Measurements from ENCODE around the gene LETM1.
"Not testable (repeated sequence)": the region's sequence is repeated elsewhere in the genome, so short reads cannot be mapped to it uniquely, and the experiment has no call there.

Gene LETM1

GRCh38 chr4:1851160-1851559 is 4.8 kb downstream of the LETM1 start:
- DNase-seq, result no peak

GRCh38 chr4:1850276-1850675 is 5.7 kb downstream of the LETM1 start:
- no peak for DNase-seq

DNA sequence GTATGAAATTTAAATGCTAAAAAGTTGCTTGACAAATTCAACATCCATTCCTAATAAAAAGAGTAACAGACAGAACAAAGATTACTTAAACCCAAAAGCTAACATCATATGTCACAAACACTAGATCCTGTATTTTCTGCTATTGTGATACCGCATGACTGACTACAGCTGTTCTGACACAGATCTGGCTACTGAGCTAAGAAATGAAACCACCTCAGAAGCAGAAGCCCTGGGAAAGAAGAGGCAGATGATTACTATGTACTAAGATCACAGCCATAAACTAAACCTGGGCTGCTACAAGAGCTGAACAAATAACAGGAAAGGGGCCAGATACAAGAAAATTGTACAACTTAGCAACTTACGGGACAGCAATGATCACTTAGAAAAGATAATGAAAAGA is 9.4 kb downstream of the LETM1 start:
- DNase-seq, result no peak

DNA sequence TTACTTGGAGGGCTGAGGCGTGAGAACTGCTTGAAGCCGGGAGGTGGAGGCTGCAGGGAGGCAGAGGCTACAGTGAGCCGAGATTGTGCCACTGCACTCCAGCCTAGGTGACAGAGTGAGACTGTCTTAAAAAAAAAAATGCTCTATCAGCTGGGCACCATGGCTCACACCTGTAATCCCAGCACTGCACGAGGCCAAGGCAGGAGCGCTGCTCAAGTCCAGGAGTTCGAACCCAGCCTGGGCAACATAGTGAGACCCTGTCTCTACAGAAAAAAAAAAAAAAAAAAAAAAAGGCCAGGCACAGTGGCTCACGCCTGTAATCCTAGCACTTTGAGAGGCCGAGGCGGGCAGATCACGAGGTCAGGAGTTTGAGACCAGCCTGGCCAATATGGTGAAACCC is 11.3 kb downstream of the LETM1 start:
- not testable (repeated sequence) for DNase-seq

GRCh38 chr4:1843852-1844251 is 12.1 kb downstream of the LETM1 start:
- DNase-seq, result no peak

GRCh38 chr4:1842993-1843448 is 12.9 kb downstream of the LETM1 start:
- no peak for DNase-seq

- no peak for DNase-seq
These were observed 13.5 kb downstream of the LETM1 start for GRCh38 chr4:1842339-1842895.

DNA sequence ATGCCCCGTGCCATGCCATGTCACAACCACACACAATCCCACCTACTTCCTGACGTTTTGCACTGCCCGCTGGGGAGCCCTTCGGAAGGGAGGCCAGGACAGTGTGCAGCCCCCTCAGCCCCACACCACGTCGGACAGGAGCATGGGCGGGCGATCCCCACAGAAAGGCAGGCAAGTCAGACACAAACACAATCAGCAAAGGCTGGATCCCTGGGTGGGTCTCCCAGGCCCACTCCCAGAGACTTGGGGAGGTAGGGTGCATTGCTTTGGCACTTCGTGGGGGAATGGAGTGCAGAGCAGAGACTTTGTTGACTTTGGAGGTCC is 14.1 kb downstream of the LETM1 start:
- no peak for DNase-seq

DNA sequence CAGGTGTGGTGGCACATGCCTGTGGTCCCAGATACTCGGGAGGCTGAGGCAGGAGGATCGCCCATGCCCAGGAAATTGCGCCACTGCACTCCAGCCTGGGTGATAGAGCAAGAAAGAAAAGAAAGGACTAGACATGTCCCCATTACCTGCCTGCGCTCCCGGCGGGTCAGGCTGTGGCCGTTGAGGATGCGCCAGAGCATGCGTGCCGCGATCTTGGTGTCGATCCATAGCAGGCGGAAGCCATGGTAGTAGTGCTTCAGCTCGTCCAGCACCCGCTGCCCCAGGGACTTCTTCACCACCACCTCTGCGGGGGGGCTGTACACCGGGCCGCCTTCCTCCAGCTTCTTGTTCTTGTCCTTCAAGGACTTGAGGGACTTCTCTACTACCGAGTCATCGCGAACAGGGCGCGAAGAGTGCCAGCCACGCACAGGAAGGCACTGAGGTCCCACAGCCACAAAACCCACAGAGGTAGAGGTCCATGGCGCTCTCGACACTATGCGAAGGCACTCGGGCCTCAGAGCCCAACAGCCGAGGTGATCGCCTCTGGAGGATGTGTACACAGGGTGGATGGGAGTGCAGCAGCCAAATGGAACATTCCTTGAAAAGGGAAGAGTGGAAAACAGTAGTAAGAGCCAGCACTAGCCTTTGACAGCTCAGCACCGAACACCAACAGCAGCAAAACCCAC is 14.6 kb downstream of the LETM1 start:
- DNase-seq, result no peak

DNA sequence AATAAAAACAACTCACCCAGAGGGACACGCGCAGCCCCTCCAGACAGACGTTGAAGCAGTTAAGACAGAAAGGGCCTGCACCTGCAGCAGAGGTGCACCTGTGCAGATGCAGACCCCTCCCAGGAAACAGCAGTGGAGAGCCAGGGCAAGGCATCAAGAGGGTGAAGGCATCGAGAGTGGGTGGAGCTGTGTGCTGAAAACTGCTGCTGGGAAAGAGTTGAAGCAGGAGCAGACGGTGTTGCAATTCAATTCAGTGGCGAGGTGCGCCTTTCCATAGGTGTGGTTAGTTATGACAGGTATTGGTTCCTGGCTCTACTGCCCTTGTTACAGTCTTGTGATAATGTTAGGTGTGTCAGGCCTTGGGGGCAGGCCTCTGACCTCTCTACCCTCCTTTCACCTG is 16.7 kb downstream of the LETM1 start:
- no peak for DNase-seq

GRCh38 chr4:1837069-1837468 is 18.9 kb downstream of the LETM1 start:
- no peak for DNase-seq

DNA sequence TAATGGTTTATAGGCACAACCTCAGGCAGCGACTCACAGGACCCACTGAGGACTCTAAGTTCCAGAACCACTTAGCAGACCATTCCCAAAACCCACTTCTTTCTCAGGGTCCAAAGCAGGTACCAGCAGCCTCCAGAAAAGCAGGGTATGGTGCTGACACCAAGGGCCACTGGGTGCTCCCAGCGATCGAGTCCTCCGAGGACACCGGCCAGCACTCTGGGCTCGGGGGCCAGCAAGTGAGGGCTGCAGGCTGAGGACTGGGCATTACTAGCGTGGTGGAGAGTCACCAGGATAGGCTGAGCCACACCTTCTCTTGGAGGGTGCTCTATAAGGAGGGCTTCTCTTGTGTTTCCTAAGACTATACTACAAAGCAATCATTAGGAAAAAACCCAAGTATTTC is 19.3 kb downstream of the LETM1 start:
- DNase-seq, result no peak

- DNase-seq, result not testable (repeated sequence)
These were observed 20.1 kb downstream of the LETM1 start for GRCh38 chr4:1835836-1836235.

GRCh38 chr4:1834047-1834775 is 21.7 kb downstream of the LETM1 start:
- no peak for DNase-seq

GRCh38 chr4:1833307-1834046 is 22.5 kb downstream of the LETM1 start:
- DNase-seq, result no peak

DNA sequence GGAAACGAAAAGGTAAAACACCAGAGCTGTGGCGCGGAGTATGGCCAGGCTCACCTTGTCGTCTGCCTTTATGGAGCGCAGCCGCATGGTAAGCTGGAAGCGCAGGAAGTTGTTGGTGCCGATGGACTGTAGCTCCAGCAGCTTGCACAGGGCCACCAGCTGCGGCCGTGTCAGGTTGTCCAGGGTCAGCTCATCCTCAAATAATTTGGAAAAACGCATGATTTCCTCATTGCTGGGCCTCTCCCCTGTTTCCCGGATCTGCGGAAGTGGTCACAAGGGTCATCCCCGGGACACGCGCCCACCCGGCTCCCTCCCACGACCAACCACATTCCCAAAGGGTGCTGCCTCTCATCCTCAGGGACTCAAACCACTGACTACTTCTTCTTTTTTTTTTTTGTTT is 23.3 kb downstream of the LETM1 start:
- DNase-seq, result no peak

DNA sequence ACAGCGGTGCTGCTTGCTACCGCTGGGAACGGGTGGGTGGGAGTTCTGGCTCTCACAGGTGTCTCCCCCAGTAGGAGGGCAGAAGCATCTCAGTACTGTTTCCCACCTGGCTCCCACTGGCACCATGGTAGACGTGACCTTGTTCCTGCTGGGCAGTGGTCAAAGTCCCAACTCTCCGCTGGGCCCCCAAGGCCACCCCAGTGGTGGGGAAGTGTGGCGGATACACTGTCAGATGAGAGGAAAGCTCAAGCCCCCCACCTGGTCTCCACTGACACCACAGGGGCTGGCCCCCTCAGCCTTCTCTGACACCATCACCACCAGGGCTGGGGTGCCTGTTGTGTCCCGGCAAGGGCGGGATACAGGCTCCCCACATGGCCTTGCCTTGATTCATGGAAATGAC is 24.6 kb downstream of the LETM1 start:
- no peak for DNase-seq

DNA sequence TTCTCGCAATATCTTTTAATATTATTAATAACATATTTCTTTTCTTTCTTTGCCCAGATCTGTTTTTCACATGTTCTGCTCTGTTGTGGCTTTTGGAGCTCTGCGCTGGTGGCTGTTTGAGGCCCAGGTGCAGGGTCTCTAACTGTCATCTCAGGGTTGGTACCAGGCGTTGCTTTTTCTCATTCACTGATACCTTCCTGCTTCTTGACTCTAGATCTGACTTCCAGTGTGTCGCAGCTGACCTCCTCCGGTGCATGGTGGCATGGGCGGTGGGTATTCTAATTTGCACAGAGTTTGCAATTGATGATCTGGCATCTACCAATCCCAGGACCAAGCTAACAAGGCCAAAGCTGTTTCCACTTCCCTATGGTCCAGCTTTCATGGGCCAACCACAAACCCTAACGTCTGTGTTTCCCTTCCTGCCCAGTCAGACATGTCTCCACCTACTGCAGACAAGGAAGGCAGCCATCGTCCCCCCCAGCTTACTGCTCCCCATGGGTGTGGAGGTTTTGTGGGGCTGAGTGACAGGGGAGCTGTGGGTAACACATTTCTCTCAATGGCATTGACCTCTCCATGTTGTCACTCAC is 25.2 kb downstream of the LETM1 start:
- DNase-seq, result no peak

DNA sequence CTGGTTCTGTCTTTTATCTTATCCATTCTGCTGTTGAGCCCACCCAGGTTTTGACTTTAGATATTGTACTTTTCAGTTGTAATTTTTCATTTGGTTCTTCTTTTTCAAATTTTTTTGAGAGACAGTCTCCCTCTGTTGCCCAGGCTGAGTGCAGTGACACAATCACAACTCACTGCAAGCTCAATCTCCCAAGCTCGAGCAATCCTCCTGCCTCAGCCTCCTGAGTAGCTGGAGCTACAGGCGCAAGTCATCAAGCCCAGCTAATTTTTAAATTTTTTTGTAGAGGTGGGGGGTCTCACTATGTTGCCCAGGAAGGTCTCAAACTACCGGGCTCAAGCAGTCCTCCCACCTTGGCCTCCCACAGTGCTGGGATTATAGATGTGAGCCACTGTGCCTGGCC is 25.7 kb downstream of the LETM1 start:
- DNase-seq, result no peak

GRCh38 chr4:1826531-1827350 is 29.2 kb downstream of the LETM1 start:
- DNase-seq, result no peak

- no peak for DNase-seq
These were observed 30.6 kb downstream of the LETM1 start for GRCh38 chr4:1825326-1825725.

DNA sequence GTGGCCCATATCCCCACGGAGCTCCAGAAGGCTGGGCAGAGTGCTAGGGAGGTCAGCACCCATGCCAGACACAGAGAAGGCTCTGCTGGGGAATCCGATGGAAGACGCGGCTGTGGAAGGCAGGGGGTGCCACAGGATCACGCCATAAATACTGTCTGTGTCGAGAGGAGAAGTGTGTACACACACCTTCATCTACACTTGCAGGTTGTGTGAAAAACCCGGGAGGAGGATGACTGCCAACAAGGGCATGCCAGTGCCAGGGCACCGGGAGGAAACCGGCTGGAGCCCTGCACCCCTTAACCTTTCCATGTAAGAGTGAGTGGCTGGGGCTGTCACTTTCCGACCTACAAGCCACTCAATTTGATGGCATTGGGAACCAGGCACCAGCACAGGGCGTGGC is 31.2 kb downstream of the LETM1 start:
- DNase-seq, result no peak

GRCh38 chr4:1823545-1823932 is 32.4 kb downstream of the LETM1 start:
- no peak for DNase-seq

Measured in stimulated activated CD4-positive, alpha-beta T cell treated with anti-CD3 and anti-CD28 coated beads, Interleukin-2, amount 100 ng/mL, for 48 hours (primary cell).